HL-60 (cell line): ENCODE data around the gene PDE6H.

ENCODE experiments used
- CTCF ChIP-seq: IDR thresholded peaks from one replicate; pipeline ENCODE4 v1.5.1; 2011; ENCODE audit warnings: low read length, control low read depth, inconsistent platforms; ENCODE audit not compliant: insufficient read depth
- REST ChIP-seq: IDR thresholded peaks from 2 replicates; pipeline ENCODE4 v1.6.1; 2012; ENCODE audit warnings: low read depth; ENCODE audit not compliant: insufficient replicate concordance

GRCh38 chr12:15005064-15005463, 32.2 kb downstream of the PDE6H start:
- TF ChIP-seq CTCF, result no peak
- TF ChIP-seq REST, result no peak
